ENCODE results near the gene ANXA3.

ANXA3 gene

GRCh38 chr4:78612398-78613178 is 61.0 kb downstream of the ANXA3 start:
- DNase-seq (ENCODE audit: low spot score): no peak

GRCh38 chr4:78613522-78614321 is 62.2 kb downstream of the ANXA3 start:
- no peak for DNase-seq (ENCODE audit: low spot score)

GRCh38 chr4:78616046-78616498 is 64.5 kb downstream of the ANXA3 start:
- no peak for DNase-seq (ENCODE audit: low spot score)

- DNase-seq (ENCODE audit: low spot score): no peak
Observed at GRCh38 chr4:78618436-78618835, 66.9 kb downstream of the ANXA3 start.

GRCh38 chr4:78621395-78621794 is 69.8 kb downstream of the ANXA3 start:
- no peak for DNase-seq (ENCODE audit: low spot score)

- no peak for DNase-seq (ENCODE audit: low spot score)
Observed at GRCh38 chr4:78622253-78622979, 70.8 kb downstream of the ANXA3 start.

GRCh38 chr4:78624048-78624447 is 72.5 kb downstream of the ANXA3 start:
- no peak for DNase-seq (ENCODE audit: low spot score)

- DNase-seq (ENCODE audit: low spot score): no peak
Observed at GRCh38 chr4:78625073-78625472, 73.5 kb downstream of the ANXA3 start.

- no peak for DNase-seq (ENCODE audit: low spot score)
Observed at GRCh38 chr4:78627046-78627965, 75.7 kb downstream of the ANXA3 start.

- no peak for DNase-seq (ENCODE audit: low spot score)
Observed at GRCh38 chr4:78627966-78628678, 76.6 kb downstream of the ANXA3 start.

GRCh38 chr4:78629991-78630541 is 78.5 kb downstream of the ANXA3 start:
- DNase-seq (ENCODE audit: low spot score): no peak

GRCh38 chr4:78630615-78631014 is 79.0 kb downstream of the ANXA3 start:
- no peak for DNase-seq (ENCODE audit: low spot score)

GRCh38 chr4:78634011-78634664 is 82.6 kb downstream of the ANXA3 start:
- DNase-seq (ENCODE audit: low spot score): no peak

- DNase-seq (ENCODE audit: low spot score): no peak
Observed at GRCh38 chr4:78638337-78639172, 87.0 kb downstream of the ANXA3 start.

GRCh38 chr4:78640714-78641113 is 89.1 kb downstream of the ANXA3 start:
- no peak for DNase-seq (ENCODE audit: low spot score)

- no peak for DNase-seq (ENCODE audit: low spot score)
Observed at GRCh38 chr4:78642934-78643333, 91.4 kb downstream of the ANXA3 start.

GRCh38 chr4:78644063-78644691 is 92.6 kb downstream of the ANXA3 start:
- DNase-seq (ENCODE audit: low spot score): no peak

GRCh38 chr4:78644744-78645330 is 93.3 kb downstream of the ANXA3 start:
- DNase-seq (ENCODE audit: low spot score): no peak

Data from ecto neural progenitor cell (in vitro differentiated cells).